ENCODE data around the gene MICU1. TPM values are rescaled to one million over a fixed set of nuclear protein-coding genes. Genes with fewer than 3 reads are reported as not detected.
"Not testable (repeated sequence)": the region's sequence is repeated elsewhere in the genome, so short reads cannot be mapped to it uniquely, and the experiment has no call there.

The MICU1 gene
- total and polyA plus RNA-seq, 8 donors, result 25.9 to 212 (median 42.4) TPM

- WGBS, 5 donors, result 86 to 92% (median 90%) methylated on average over 3 of the region's 3 CpGs
- no peaks in the 10 kb centered on the region for H3K9me3 ChIP-seq
- intact Hi-C loops (cut with DNase I; ENCODE audit: low total_unique reads), result no loop called here
- no peak overlapping the region for H3K4me3 ChIP-seq
- no peaks in the 10 kb centered on the region for H3K27me3 ChIP-seq
- no peak overlapping the region for H3K27ac ChIP-seq
- peaks cover 0 to 15% (median 7%) of the 10 kb centered on the region in 4 donors for H3K4me1 ChIP-seq
- peaks cover 0 to 5% (median 0%) of the 10 kb centered on the region in 4 donors for H3K36me3 ChIP-seq
- no peak for TF ChIP-seq CTCF (IDR thresholded peaks at IDR 0.05)
- no peak for TF ChIP-seq POLR2AphosphoS5 (IDR thresholded peaks at IDR 0.05)
- no peak for TF ChIP-seq EP300 (IDR thresholded peaks at IDR 0.05)
- no peak for TF ChIP-seq POLR2A (IDR thresholded peaks at IDR 0.05)
- DNase-seq, result no peak
Observed at GRCh38 chr10:72445851-72446250, 180.0 kb downstream of the MICU1 start.

GRCh38 chr10:72442969-72443368, 182.9 kb downstream of the MICU1 start:
- H3K27ac ChIP-seq; DNase-seq; H3K4me3 ChIP-seq; H3K4me1 ChIP-seq; H3K36me3 ChIP-seq; intact Hi-C loops (cut with DNase I; ENCODE audit: low total_unique reads); H3K9me3 ChIP-seq; H3K27me3 ChIP-seq: not testable (repeated sequence)
- WGBS, 5 donors, result 91 to 100% (median 94%) methylated on average over 2 to 3 of the region's 3 CpGs

- TF ChIP-seq POLR2A (IDR thresholded peaks at IDR 0.05), result no peak
- no peak for TF ChIP-seq EP300 (IDR thresholded peaks at IDR 0.05)
- TF ChIP-seq POLR2AphosphoS5 (IDR thresholded peaks at IDR 0.05), result no peak
- no peak for TF ChIP-seq CTCF (IDR thresholded peaks at IDR 0.05)
- no peak for DNase-seq
- Histone ChIP-seq H3K36me3 (no peaks in the 10 kb centered on the region), H3K4me3 (no peak overlapping the region), H3K4me1 (peaks cover 0 to 7% (median 0%) of the 10 kb centered on the region in 4 donors), H3K27me3 (no peaks in the 10 kb centered on the region), H3K27ac (no peak overlapping the region), H3K9me3 (no peaks in the 10 kb centered on the region)
- 94 to 97% (median 96%) methylated on average over 12 of the region's 12 CpGs for WGBS, 5 donors
- intact Hi-C loops (cut with DNase I; ENCODE audit: low total_unique reads), result no loop called here
Observed at GRCh38 chr10:72435570-72435969, 190.3 kb downstream of the MICU1 start.

GRCh38 chr10:72430936-72431335, 194.9 kb downstream of the MICU1 start:
- H3K36me3 ChIP-seq; H3K4me1 ChIP-seq; H3K9me3 ChIP-seq; DNase-seq; H3K27ac ChIP-seq; H3K27me3 ChIP-seq; intact Hi-C loops (cut with DNase I; ENCODE audit: low total_unique reads); H3K4me3 ChIP-seq: not testable (repeated sequence)
- WGBS, 5 donors, result 94 to 99% (median 97%) methylated on average over 4 of the region's 4 CpGs

- Histone ChIP-seq H3K27me3 (no peaks in the 10 kb centered on the region), H3K36me3 (no peaks in the 10 kb centered on the region), H3K4me1 (peaks cover 0 to 13% (median 3%) of the 10 kb centered on the region in 4 donors), H3K9me3 (no peaks in the 10 kb centered on the region), H3K27ac (no peak overlapping the region), H3K4me3 (no peak overlapping the region)
- DNase-seq, result no peak
- intact Hi-C loops (cut with DNase I; ENCODE audit: low total_unique reads), result no loop called here
- WGBS, 5 donors, result 39 to 66% (median 51%) methylated on average over 1 of the region's 1 CpG
- TF ChIP-seq POLR2A (IDR thresholded peaks at IDR 0.05) (no peak), EP300 (IDR thresholded peaks at IDR 0.05) (no peak), CTCF (IDR thresholded peaks at IDR 0.05) (no peak)
Observed at GRCh38 chr10:72429931-72430330, 195.9 kb downstream of the MICU1 start.
